Mesenteric fat pad (tissue), 1 donor: Measurements from ENCODE around the gene STMP1. TPM values are rescaled to one million over a fixed set of nuclear protein-coding genes. Genes with fewer than 3 reads are reported as not detected.

ENCODE experiments used
- DNase-seq: peaks from one replicate; pipeline ENCODE4 v3.0.0-alpha.2; 2020; ENCODE audit warnings: low spot score
- total RNA-seq: library from RNA; stranded (reverse); fragmentation: NEBNext Ultra II Directional; extraction: Animal tissue kit (Norgen Biotek cat#: 25700); gene quantifications from one replicate; pipeline ENCODE4 v1.2.1, GENCODE V29; 2021
- donor health status: DM: yes; HTN: yes; CAD: no.

STMP1 gene
- total RNA-seq, 1 donor from 2014 or later = 21.1 TPM

DNA sequence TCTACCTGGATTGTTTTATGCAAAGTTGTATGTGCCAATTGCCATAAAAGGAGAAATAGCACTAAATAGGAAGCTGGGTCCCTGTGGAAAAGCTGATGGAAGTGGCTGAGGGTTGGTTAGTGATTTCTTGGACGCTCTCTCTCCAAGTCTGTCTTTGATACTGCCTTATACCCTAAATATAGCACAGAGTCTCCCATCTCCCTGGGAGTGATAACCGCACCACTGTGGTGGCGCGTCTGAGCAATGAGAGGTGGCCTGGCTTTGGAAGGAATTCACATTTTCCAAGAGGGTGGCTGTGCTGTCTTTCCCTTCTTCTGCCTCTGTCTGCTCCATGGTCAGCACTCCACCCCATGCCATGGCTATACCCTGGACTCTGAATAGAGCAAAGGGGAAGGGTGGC, 31.2 kb downstream of the STMP1 start:
- no peak for DNase-seq

DNA sequence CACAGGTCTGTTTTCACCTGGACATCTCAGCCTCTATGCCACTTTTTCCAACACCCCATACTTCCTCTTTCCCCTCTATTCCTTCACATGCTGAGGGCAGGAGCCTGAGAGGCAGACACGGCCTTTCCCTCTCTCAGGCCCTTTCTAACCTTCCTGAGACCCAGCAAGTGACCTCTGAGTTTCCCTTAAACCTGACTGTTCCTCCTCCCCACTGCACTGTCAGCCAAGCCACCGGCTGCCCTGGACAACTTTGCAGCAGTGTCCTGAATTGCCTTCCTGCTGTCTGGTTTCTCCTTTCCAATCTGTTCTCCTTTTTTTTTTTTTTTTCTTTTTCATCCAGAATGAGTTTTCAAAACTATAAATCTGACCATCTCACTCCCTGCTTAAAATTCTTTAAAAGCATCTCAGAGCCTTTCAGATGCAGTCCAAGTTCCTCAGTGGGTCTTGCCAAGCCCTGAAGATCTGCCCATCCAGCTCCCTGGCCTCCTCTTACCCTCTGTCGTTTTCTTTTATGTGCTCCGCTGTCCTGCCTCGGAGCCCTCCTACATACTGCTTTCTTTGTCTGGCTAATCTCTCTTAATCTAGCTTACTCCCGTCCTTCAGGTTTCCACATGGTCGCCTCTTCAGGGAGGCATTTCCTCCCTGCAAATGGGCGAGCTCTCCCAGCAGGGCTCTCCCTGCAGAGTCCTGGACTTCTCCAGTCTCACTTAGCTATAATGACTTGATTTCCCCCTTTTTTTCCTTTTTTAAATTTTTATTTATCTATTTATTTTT, 35.1 kb downstream of the STMP1 start:
- no peak for DNase-seq

DNA sequence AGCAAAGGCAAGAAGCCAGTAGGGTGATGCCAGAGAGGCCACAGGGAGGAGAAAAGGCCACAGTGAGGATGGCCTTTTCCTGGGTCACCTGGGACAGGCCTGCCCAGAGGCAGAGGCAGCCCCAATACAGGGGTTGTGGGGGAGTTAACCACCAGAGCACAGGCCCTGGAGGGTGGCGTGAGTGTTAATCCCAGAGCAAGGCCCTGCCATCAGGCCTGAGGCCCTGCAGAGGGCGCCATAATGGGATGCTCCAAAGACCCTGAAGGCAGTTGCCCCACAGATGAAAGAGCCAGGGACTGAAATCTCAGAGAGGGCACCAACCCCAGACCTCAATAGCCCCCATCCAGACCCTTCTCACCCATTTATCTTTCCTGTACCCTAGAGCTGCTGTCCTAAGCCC, 41.8 kb downstream of the STMP1 start:
- no peak for DNase-seq

DNA sequence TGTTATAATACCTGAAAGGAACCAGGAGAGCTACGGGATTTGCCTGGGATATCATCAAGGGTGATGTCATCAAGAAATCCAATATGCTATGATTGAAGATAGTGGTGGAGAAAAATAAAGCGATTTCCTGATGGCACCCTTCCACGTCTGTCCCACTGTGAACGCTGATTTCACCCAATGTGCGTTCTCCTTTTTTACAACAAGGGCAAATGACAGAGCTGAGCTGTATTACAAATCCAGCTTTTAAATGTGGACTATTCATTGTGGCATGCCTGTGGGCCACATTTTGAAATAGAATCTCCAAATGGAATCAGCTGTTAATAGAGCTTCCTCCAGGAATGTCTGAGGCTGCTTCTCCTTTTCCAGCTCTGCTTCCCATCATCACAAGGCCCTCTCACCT, 42.4 kb downstream of the STMP1 start:
- no peak for DNase-seq

DNA sequence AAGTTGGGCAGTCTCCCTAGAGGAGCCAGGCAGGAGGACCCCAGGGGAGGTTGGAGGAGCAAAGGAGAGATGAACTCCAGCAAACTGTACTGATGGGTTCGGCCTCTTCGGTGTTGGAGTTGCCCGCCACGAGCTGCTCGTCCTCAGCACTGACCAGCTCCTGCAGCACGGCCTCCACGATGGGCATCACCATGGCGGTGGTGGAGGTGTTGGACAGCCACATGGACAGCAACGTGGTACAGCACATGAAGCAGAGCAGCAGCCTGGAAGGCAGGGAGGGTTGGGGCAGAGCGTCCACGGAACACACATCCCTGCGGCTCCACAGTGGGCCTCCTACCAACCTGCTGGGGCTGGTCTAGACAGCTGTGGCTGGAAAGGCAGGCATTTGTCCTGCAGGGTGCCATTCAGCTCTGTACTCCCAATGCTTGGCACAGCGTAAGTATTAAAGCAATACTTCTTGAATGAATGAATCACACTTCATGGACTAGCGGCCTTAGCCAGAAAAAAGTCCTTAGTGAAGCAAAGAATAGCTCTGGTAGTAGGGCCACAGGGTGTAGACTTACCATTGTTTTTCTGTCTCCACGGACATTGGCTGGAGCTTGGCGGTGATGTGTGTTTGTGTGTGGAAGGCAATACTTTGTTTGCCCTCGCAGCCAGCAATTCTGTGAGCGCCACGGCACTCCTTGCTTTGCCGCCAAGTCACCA, 43.9 kb downstream of the STMP1 start:
- DNase-seq = no peak

GRCh38 chr7:135706858-135707569, 44.7 kb downstream of the STMP1 start:
- no peak for DNase-seq

- DNase-seq = no peak
These were observed 45.3 kb downstream of the STMP1 start for GRCh38 chr7:135707570-135707966.

GRCh38 chr7:135708041-135708440, 45.7 kb downstream of the STMP1 start:
- no peak for DNase-seq

GRCh38 chr7:135709508-135709907, 47.2 kb downstream of the STMP1 start:
- DNase-seq = no peak

DNA sequence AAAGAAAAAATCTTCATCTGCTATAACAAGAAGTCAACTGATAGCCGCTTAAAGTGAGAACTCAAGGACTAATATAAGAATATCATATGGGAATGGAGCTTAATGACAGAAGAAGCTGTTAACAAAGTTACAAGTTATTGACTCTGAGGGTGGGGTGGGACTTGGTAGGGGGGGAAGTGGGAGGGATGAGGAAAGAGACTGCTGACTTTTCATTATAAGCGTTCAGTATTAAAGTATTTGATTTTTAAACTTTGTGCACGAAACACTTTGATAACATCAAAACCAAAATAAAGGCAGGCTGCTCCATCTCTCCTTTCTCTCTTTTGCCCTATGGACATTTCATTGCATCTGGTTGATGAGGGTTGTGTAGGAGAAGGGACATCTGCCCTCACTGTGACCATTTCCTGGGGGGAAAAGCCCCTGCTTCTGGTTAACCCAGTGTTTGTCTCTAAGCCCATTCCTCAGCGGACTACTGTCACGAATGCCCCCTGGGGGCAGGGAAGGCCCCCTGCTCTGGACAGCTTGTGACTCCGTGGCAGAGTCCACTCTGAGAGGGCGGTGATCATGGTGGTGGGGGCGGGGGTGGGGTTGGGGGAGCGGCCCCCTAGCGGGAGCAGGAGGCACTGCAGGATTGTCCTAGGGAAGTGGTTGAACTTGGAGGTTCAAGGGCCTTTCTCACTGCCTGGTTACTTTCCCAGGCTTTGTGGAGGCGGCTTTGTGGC, 48.3 kb downstream of the STMP1 start:
- DNase-seq = no peak

DNA sequence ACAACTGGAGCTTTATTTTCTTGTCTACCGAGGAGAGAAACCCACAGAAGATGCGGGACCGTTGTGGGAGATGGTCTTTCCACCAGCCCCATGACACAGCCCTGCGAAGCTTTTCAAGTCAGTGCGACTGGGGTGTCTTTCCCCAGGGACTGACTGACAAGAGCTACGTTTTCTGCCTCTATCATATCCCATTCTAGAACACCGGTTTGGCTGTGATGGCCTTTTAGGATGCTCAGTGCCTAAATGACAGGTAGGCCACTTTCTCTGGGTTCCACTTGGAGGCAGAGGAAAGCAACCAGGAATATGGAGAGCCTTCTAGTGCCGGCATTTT, 48.8 kb downstream of the STMP1 start:
- no peak for DNase-seq

DNA sequence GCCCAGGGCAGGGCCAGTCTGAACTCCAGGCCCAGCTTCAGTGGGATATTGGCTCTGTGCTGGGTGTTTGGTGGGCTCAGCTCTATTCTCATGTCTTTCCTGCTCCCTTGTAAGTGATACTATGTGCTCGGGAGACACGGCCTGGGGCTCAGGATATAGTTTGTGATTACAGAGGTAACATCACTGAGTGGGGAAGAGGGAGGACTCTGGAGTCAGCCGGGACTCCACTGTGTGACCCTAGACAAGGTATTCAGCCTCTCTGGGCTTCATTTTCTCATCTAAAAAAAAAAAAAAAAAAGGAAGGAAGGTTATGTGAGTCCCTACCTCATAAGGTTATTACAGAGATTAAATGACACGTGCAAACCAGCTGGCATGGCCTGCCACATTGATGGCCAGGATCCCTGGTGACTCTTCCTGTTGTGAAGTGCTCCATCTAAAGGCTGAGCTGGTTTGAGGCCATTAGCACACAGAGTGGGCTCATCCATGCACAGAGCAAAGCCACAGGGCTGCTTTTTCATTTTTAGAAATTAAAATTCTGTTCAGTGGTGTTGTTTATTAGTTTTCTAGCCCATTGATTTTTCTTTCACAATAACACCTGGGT, 50.0 kb downstream of the STMP1 start:
- DNase-seq = no peak

DNA sequence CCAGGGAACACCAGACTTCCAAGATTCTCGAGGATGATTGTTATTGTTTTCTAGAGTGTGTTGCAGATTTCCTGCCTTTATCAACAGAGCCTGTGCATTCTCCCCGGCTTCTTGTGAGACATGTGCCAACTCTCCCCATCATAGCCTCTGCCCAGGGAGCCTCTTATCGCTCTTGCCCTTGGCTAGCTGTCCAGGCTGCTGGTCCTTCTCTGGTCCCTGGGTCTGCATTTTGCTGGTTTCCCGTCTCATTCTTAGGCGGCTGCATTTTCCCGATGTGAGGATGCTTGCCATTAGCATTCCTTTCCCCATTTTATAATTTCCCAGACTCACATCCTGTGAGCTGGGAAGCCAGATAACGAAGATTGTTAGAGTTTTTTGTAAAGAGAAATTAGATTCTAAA, 50.5 kb downstream of the STMP1 start:
- DNase-seq = no peak

GRCh38 chr7:135713836-135714470, 51.6 kb downstream of the STMP1 start:
- no peak for DNase-seq

GRCh38 chr7:135714534-135715009, 52.3 kb downstream of the STMP1 start:
- DNase-seq = no peak

DNA sequence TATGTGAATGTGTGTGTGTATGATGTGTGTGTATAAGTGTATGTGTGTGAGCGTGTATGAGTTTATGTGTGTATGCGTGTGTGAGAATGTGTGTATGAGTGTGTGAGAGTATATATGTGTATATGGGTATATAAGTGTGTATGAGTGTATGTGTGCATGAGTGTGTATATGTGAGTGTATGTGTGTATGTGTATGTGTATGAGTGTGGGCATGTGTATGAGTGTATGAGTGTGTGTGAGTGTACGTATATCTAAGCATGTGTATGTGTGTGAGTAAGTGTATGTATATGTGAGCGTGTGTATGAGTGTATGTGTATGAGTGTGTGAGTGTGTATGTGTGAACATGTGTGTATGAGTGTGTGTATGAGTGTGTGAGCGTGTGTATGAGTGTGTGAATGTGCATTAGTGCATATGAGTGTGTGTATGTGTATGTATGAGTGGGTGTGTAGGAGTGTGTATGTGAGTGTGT, 52.8 kb downstream of the STMP1 start:
- DNase-seq = no peak

- DNase-seq = no peak
These were observed 53.4 kb downstream of the STMP1 start for GRCh38 chr7:135715673-135716072.

DNA sequence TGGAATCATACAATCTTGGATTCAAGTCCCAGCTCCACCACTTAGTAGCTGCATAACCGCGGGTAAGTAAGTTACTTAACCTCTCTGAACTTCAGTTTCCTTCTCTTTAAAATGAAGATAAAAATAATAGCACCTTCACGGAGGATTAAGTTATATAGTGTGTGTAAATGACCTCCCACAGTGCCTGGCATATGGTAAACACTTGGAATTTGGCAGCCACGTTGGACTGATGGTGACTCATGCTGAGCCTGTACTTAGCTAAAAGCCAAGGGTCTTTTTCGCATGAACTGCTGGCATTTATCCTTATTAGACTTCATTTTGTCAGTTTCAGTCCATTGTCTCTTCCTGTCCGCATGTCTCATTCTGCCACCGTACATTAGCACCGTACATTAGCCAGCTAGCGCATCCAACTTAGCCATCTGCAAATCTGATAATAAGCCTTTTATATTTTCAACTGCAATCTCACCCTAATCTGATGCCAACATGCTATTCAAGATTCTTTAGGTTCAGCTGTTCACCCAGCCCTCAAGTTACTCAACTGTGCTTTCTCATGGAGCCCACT, 54.4 kb downstream of the STMP1 start:
- no peak for DNase-seq

- DNase-seq = peak; percentile 22
These were observed 55.4 kb downstream of the STMP1 start for GRCh38 chr7:135717693-135718092.

- DNase-seq = no peak
These were observed 55.9 kb downstream of the STMP1 start for GRCh38 chr7:135718219-135718618.
